ENCODE data around the gene ZNF598. TPM values are rescaled to one million over a fixed set of nuclear protein-coding genes. Genes with fewer than 3 reads are reported as not detected.

Gene ZNF598
- total and polyA plus RNA-seq, 2 of the 13 experiments (the other 11 are each of a cell fraction or from before 2014, with no cell fraction given): 13.5 to 14.2 TPM

- TF ChIP-seq ZBTB40 (IDR thresholded peaks at IDR 0.05) (no peak), ZBTB40 (CRISPR knock-in tag; IDR thresholded peaks at IDR 0.05) (no peak), YEATS4 (CRISPR knock-in tag; IDR thresholded peaks at IDR 0.05; ENCODE audit: borderline replicate concordance) (no peak), FOXO4 (CRISPR knock-in tag; conservative IDR thresholded peaks at IDR 0.05) (no peak), ZNF607 (CRISPR knock-in tag; IDR thresholded peaks at IDR 0.05; ENCODE audit: borderline replicate concordance) (0 out of 2 replicates have a peak, but pooled peaks have one; percentile 41), CENPT (CRISPR knock-in tag; IDR thresholded peaks at IDR 0.05; ENCODE audit: low read depth) (no peak), HES4 (CRISPR knock-in tag; IDR thresholded peaks at IDR 0.05; ENCODE audit: borderline replicate concordance) (no peak), GABPA (IDR thresholded peaks at IDR 0.05; ENCODE audit: low read depth, low read length) (no peak), GABPA (CRISPR knock-in tag; IDR thresholded peaks at IDR 0.05; ENCODE audit: low read depth) (peak; percentile 14; the same call in 1 of the 2 replicates), REST (IDR thresholded peaks at IDR 0.05; ENCODE audit: borderline replicate concordance in 1 of 2, low read depth in 1 of 2, low read length in 2 of 2) (no peak), ZNF749 (CRISPR knock-in tag; IDR thresholded peaks at IDR 0.05; ENCODE audit: borderline replicate concordance) (no peak), TARDBP (CRISPR knock-in tag; IDR thresholded peaks at IDR 0.05) (peak; percentile 55), ZNF724P (CRISPR knock-in tag; IDR thresholded peaks at IDR 0.05; ENCODE audit: borderline replicate concordance) (no peak), SRSF1 (optimal IDR thresholded peaks at IDR 0.05; ENCODE audit: low read depth, low read length) (no peak)
These were observed 23.7 kb upstream of the ZNF598 start (continued) for GRCh38 chr16:2033057-2033908.

Data from HepG2 (cell line).